CD4-positive, alpha-beta T cell treated with Interleukin-6 for 4 hours (primary cell): ENCODE measurements around the gene ITPR1.

Experiments
- DNase-seq: peaks from one replicate; pipeline ENCODE4 v3.0.0-alpha.2; 2020; ENCODE audit warnings: mixed read lengths

The ITPR1 gene

DNA sequence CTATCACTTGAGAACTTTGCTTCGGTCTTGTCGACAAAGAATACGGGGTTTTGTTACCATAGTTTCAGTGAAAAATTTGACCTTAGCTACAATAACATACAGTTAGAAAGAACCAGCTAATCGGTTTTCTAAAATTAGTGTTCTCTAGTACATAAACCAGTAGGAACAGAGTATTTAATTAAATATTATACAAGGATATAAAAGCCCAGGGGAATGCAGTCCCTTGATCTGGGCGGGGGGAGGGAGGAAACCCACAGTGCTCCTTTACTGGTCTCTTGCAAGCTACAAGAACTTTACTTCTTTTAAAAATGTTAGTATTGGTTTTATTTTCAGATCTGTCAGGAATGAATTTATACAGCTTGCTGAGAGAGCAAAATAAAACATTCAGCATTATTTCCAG lies 41.8 kb downstream of the ITPR1 start:
- no peak for DNase-seq

- no peak for DNase-seq
Observed at GRCh38 chr3:4536260-4536659, 43.1 kb downstream of the ITPR1 start.

- DNase-seq, result no peak
Observed at GRCh38 chr3:4540267-4540666, 47.1 kb downstream of the ITPR1 start.

DNA sequence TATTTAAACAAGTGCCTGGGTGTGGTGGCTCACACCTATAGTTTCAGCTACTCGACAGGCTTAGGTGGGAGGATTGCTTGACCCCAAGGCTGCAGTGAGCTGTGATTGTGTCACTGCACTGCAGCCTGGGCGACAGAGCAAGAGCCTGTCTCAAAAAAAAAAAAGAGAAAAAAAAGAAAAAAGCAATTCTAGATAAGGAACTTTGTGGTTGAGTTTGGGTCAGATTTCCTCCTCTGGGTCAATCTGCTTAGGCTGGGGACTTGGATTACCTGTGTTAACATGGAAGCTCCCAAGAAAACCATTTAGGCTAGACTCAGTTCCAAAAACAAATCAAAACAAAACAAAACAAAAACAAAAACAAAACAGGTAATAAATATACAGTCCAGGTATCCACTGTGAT lies 50.0 kb downstream of the ITPR1 start:
- DNase-seq, result no peak

DNA sequence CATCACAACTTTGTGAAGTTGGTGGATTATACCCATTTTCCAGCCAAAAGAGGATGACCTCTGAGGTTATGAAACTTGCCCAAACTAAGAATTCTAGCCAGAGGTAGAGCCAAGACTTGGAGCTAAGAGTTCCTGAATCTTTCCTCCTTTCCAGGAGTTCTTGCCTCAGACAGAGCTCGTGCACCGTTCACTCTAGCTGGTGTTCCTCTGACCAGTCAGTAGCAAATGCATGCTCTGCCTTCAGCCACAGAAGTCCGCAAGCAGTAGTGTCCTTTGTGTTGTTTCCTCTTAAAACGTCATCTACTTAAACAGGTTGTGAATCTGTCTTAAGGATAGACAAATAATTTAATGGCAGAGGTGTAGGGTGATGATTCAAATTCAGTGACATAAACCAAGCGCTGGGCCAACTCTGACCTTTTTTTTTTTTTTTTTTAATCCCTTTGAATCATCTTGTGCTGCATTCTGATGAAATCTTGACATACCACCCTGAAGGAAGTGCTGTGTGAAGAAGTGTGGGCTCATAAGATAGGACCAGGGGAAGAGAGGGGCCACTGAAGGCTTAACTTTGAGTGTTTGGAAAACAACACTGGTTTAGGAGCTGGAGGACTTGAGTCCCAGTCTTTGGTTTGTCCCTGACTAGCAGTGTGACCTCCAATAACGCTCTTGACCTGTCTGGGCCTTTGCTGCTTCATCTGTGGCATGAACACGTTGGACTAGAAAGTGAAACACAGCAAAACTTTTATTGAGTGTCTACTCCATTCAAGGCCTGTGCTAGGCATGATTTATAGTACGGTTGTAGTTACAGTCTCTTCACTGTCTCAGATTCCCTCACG lies 53.4 kb downstream of the ITPR1 start:
- no peak for DNase-seq

- DNase-seq, result no peak
Observed at GRCh38 chr3:4547799-4548198, 54.7 kb downstream of the ITPR1 start.

GRCh38 chr3:4548356-4548755 lies 55.2 kb downstream of the ITPR1 start:
- no peak for DNase-seq

- no peak for DNase-seq
Observed at GRCh38 chr3:4548780-4549179, 55.6 kb downstream of the ITPR1 start.

GRCh38 chr3:4549896-4550295 lies 56.7 kb downstream of the ITPR1 start:
- no peak for DNase-seq

DNA sequence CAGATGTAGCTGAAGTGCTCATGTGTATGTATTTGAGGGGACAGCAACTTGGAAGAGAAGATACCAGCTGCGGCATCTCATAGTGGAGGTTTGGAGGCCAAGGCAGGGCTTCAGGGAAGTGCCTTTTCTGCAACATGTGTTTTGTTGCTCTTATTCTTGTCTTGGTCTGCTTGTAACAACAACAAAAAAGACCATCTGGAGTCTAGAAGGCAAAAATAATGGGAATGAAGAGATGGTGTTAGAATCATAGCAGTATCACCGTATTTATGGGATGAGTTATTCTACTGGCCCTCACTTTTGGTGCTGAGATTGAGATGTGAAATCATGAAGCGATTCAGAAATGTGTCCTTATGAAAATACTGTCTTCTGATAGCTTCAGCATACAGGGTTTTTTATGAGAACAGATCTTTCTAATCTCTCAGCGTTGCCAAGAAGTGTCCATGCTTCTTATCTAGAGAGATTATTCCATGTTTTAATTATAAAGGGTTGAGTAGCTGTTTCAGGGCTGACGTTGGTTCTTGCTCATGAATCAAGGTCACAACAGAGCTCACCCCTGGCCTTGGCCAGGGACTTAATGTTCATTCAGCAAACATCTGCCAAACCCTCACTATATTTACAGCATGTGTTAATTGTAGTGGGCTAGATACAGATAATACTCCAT lies 58.0 kb downstream of the ITPR1 start:
- DNase-seq, result no peak

- DNase-seq, result no peak
Observed at GRCh38 chr3:4551794-4552442, 58.8 kb downstream of the ITPR1 start.

- no peak for DNase-seq
Observed at GRCh38 chr3:4552811-4553210, 59.7 kb downstream of the ITPR1 start.

DNA sequence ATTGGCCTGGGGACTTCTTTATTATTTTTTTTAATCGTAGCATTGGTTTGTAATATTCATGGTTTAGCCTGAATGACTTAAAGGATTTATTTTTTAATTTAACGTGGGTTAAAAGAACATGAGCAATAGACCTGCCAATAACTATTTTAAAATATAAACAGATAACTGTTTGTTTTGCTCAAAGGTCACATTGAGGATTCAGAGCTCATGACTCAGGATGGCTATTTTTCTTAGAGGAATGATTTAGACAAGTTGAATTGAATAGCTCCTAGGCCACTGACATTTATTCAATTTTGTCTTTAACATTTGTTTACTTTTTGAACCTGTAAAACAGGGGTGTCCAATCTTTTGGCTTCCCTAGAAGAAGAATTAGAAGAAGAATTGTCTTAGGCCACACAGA lies 68.5 kb downstream of the ITPR1 start:
- no peak for DNase-seq

- DNase-seq, result no peak
Observed at GRCh38 chr3:4562595-4562994, 69.4 kb downstream of the ITPR1 start.

- DNase-seq, result no peak
Observed at GRCh38 chr3:4564270-4564669, 71.1 kb downstream of the ITPR1 start.

DNA sequence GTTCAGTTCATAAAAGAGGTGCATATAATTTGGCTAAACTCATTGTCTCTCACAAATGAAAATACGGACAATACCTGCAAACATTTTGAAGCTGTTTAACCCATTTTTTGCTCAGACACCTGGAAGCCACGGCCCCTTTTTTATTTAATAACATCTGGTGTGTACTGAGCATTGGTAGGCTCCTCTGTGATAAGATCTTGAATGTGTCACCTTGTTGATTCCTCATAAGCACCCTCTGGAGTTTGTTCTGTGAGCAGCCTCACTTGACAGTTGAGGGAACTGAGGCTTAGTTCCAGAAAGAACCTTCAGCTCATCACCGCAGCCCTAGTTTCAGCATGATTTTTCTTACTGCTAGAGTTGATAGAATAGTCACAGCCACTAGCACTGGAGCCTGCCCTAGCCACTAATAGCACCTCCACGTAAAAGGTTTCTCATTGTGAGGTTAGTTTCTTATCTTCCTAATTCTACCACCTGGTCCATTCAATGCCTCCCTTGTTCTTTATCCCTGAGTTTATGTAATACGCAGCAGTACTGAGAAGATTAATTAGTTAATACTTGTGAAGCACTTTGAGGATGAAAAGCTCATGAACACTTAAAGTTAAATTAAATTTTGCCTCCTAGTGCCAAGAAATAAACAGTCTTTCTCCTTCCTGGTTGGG lies 71.9 kb downstream of the ITPR1 start:
- no peak for DNase-seq

DNA sequence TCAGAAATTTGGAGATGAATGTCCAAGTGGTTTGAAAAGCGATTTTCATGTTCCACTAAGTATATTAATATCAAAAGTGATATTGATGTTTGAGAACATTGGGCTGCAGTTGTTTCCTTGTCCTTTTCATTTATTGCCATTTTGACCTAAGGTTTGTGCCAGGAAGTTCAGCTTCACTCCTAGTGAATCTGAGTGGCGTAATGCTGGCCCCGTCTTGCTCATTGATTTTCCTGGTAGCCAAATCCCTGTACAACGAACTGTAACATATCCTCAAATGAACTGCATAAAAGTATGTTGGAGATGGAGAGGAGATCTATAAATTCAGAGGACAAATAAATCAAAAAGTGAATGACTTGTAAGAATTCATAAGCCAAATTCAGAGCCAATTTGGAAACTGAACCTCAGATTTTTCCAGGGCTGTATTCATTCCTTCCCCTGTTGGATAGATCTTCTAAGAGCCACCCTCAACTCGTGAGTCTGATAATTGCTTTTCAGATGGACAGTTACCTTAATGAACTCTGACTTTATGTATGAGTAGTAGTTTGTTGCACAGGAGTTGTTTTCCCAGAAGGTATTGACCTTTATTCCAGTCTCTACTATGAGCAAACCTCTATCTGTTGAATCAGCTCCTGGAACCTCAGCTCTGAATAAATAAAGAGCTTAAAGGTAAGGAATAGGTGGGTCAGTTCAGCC lies 72.8 kb downstream of the ITPR1 start:
- no peak for DNase-seq

DNA sequence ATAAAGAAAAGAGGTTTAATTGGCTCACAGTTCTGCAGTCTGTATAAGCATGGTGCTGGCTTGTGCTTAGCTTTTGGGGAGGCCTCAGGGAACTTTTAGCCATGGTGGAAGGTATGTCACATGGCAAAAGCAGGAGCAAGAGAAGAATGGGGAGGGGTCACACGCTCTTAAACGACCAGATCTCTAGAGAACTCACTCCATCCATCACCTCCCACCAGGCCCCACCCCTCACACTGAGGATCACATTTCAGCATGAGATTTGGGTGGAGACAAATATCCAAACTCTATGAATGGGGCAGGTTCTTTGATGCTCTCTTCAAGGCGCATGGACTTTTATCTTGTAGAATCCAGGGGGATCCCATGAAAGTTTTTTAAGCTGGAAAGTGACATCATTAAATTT lies 75.7 kb downstream of the ITPR1 start:
- no peak for DNase-seq

- no peak for DNase-seq
Observed at GRCh38 chr3:4570840-4571621, 77.9 kb downstream of the ITPR1 start.

DNA sequence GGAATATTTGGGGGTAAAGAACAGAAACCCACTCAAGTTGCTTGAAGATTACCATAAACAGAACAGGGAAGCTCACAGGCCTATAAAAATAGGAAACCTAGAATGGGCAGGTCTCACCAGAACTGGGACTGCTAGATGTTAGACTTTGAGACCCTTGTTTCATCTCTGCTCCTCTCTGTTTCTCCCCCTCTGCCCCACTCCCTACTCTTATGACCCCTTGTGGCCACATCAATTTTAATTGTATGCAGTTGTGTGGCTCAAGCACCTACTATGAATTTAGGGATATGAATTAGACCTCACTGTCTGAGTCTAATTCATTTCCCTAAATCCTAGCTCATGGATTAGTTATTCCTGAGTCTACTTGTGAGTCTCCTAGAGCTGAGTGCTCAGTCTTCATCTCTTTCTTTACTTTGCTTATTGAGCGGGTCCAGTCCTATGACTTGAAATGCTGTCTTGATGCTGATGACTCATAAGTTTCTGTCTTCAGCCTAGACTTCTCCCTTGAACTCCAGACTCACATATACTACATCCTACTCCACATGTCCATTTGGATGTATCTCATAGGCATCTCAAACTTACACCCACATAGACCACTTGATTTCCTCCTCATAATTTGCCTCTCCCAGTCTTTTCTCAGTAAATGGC lies 78.7 kb downstream of the ITPR1 start:
- DNase-seq, result no peak

DNA sequence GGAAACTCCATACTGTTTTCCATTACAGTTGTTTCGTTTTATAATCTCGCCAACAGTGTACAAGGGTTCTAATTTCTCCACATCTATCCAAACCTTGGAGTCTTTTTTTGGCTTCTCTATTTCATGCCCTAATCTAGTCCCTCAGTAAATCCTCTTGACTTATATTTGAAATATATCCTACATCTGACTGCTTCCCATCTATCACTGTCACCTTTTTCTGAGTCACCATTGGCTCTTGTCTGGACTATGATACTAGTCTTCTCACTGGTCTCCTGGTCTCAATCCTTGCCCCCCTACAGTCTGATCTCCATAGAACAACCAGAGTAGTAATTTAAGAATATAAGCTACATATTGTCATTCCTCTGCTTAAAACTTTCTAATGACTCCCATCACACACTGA lies 80.0 kb downstream of the ITPR1 start:
- DNase-seq, result no peak
